Brain pericyte (primary cell): ENCODE results near the gene PCNX3.
"Not testable (repeated sequence)": the region's sequence is repeated elsewhere in the genome, so short reads cannot be mapped to it uniquely, and the experiment has no call there.

Experiments used
- DNase-seq: peaks from one replicate; pipeline ENCODE4 v3.0.0-alpha.2; 2012; ENCODE audit warnings: low read depth, low spot score

PCNX3 gene

DNA sequence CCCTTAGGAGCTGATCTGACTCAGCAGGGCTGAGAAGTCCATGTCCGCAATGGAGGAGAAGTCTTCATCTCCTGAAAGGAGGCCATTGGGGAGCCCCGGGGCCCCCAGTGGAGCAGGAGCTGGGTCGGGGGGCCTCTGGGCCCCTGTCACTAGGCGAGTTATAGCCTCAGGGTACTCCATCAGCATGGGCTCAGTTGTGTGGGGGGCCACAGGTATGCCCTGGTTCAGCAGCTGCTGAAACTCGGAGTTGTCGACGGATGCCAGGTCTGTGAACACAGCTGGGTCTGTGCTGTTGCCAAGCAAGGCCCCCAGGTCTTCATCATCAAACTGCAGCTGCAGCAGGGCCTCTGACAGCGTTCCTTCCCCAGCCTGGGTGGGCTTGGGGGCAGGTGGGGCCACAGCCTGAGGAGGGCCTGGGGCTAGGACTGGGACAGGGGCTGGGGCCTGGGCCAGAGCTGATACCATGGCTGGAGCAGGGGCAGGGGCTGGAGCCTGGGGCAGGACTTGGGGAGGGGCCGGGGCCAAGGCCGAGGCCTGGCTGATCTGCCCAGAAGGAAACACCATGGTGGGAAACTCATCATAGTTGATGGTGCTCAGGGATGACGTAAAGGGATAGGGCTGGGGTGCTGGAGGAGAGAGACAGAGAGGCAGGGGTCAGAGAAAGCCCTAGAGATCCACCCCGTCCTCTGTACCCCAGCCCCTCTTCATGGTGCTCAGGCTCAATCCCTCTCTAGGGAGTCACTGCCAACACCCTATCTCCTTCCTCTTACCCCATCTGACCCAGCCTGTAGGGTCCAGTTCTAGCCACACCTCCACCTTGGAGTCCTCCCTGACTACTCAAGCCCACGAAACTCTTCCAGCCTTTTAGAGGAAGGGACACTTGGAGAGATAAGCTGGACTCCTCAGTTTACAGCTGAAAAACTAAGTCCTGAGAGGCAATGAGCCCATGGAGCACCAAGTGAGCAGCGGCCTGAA is 39.1 kb downstream of the PCNX3 start:
- DNase-seq: no peak

DNA sequence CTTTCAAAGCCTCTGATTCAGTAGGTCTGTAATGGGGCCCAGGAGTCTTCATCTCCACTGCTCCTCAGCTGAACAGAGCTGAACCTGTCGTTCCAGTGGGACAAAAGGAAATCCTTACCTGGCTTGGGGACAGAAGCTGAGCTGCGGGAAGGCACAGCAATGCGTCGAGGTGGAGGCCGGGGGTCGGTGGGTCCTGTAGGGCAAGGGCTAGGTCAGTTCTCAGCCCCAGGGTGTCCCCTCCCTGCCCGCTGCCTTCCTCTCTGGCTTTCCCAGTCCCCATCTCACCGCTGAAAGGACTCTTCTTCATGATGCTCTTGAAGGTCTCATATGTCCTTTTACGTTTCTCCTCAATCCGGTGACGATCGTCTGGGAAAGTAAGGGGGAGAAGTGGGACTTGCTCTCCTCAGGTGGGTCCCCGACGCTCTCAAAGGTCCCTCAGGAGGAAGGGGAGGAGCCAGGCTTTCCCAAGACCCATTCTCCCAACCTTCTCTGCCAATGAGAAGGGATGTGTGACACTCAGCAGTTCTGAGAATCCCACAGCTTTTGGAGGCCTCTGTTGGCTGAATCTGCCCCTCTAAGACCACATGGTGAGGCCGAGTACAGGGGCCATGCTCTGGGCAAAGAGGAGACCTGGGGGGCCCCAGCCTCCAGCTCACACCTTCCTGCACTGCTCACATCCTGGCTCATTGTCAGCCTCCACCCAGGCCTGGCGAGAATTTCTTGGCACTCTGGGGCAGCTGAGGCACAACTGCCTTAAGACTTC is 40.2 kb downstream of the PCNX3 start:
- DNase-seq: no peak

GRCh38 chr11:65657426-65657825 is 41.9 kb downstream of the PCNX3 start:
- no peak for DNase-seq

- DNase-seq: no peak
Measured at GRCh38 chr11:65658174-65659021, 42.8 kb downstream of the PCNX3 start.

GRCh38 chr11:65660038-65660437 is 44.5 kb downstream of the PCNX3 start:
- no peak for DNase-seq

DNA sequence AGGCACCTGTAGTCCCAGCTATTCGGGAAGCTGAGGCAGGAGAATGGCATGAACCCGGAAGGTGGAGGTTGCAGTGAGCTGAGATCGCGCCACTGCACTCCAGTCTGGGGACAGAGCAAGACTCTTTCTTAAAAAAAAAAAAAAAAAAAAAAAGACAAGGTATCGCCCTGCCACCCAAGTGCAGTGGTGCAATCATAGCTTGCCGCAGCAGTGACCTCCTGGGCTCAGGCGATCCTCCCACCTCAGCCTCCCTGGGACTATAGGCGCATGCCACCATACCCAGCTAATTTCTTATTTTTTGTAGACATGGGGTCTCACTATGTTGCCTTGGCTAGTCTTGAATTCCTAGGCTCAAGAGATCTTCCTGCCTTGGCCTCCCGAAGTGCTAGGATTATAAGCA is 45.3 kb downstream of the PCNX3 start:
- DNase-seq: not testable (repeated sequence)

GRCh38 chr11:65661599-65662246 is 46.1 kb downstream of the PCNX3 start:
- no peak for DNase-seq

GRCh38 chr11:65662247-65662798 is 46.7 kb downstream of the PCNX3 start:
- no peak for DNase-seq

GRCh38 chr11:65662799-65663638 is 47.4 kb downstream of the PCNX3 start, which contains the start of gene RELA:
Gene RELA, minus strand, starts transcription at chr11:65662916. Its CDS starts 84 bp downstream, at chr11:65662832.
- DNase-seq: peak; percentile 81

DNA sequence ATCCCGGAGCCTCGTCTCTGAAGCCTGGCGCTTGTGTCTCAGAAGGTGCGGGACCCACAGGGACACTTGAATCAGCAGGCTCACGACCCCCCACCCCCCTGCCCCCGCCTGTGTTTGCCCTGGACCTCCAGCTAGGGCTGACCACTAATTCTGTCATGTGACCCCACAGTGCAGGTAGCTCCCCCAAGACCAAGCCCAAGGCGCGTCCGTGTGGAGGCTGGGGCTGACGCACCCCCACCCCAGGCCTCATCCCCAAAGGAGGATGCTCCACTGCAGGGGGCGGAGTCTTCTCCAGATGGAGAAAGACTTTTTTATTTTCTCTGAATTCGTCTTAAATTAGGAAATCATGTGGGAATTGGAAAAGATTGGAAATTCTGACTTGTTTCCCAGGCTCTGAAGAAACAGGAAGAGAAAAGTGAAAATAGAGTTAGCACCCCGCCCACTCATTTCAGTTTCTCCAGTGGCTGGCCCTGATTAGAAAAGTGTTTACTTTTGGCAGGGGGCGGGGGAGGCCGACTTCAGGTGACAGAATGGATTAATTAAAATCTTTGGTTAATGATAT is 48.1 kb downstream of the PCNX3 start:
- no peak for DNase-seq

GRCh38 chr11:65672180-65672860 is 56.7 kb downstream of the PCNX3 start:
- no peak for DNase-seq

- no peak for DNase-seq
Measured at GRCh38 chr11:65672982-65673381, 57.4 kb downstream of the PCNX3 start.

GRCh38 chr11:65680192-65680743 is 64.7 kb downstream of the PCNX3 start:
- DNase-seq: no peak

- DNase-seq: not testable (repeated sequence)
Measured at GRCh38 chr11:65683480-65683879, 67.9 kb downstream of the PCNX3 start.

DNA sequence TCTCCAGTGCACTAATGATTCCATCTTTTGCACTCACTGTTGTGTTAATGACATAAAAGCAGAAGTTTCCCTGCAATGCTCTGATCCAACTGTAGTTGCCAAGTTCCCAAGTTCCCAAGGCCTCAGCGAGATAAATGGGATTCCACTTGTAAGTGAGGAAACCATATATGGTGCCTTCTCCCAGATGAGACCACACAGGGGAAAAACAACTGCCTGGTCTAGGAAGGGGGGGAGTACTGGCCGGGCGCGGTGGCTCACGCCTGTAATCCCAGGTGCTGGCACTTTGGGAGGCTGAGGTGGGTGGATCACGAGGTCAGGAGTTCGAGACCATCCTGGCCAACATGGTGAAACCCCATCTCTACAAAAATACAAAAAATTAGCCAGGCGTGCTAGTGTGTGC is 70.4 kb downstream of the PCNX3 start:
- no peak for DNase-seq
